ENCODE results near the gene PSMA3. TPM values are rescaled to one million over a fixed set of nuclear protein-coding genes. Genes with fewer than 3 reads are reported as not detected.
A peak's percentile ranks its signal among the peaks of the same experiment; 100 is the strongest.

PSMA3 gene
- polyA plus RNA-seq (155 and 198 TPM in 2 replicates), polyA minus RNA-seq (65.5 and 67.9 TPM in 2 replicates)

DNA sequence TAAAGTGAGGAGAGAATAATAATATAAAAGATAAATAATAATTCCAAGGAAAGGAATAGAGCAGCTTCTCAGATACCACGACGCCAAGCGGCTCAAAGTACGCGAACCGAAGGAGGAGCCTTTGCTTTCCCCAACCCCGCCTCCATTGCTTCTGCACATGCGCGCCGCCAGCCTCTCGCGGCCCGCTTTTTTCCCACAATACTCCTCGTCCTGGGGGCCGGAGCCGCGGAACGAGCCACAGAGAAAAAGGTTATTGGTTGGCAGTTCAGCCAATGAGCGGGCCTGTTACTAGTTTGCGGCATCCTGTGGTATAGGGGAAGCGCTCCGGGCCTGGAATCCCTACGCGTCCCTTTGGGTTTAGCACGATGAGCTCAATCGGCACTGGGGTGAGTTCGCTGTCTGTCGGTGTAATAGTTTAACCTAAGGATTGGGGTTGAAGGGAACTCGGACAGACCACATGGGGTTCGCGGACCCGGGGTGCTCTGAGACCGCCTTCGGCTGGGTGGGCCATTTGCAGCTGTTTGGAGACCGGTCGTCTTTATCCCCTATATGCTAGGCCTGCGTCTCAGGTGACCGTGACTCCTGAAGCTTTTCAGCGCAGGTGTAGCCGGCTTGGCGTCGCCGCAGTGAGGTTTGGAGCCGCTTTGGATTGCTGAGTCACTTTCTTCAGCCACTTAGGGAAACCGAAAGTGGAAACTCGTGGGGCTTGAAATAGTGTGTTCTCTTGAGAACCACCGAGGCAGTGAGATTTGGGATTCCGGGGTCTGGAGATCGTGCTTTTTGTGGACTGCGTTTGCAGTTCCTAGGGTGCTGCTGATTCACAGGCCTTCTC lies at the start of gene PSMA3:
Gene PSMA3, plus strand, starts transcription at position 288 of the 832 bp plus-strand sequence. Its CDS starts 78 bp downstream, at position 366.
- no peaks in the 10 kb centered on the region for H3K9me2 ChIP-seq (ENCODE audit: insufficient read depth, low read length)
- TF ChIP-seq CTCF (IDR thresholded peaks at IDR 0.05; ENCODE audit: poor library complexity, severe bottlenecking) (peak; percentile 37), POLR2AphosphoS5 (IDR thresholded peaks at IDR 0.05) (peak; percentile 92), REST (IDR thresholded peaks at IDR 0.05; ENCODE audit: borderline replicate concordance) (peak; percentile 68), EZH2 (IDR thresholded peaks at IDR 0.05; ENCODE audit: borderline replicate concordance, insufficient read depth, low read length, poor library complexity, severe bottlenecking) (no peak), TAF1 (IDR thresholded peaks at IDR 0.05; ENCODE audit: low read depth) (peak; percentile 84), SMC3 (conservative IDR thresholded peaks at IDR 0.05; ENCODE audit: poor library complexity) (no peak), EP300 (conservative IDR thresholded peaks at IDR 0.05; ENCODE audit: poor library complexity, severe bottlenecking) (peak; percentile 14), RAD21 (conservative IDR thresholded peaks at IDR 0.05) (peak; percentile 28), MXI1 (conservative IDR thresholded peaks at IDR 0.05; ENCODE audit: poor library complexity, severe bottlenecking) (peak; percentile 57)

GRCh38 chr14:58196198-58196597 lies 48.4 kb upstream of the PSMA3 start:
- Histone ChIP-seq H3K9ac (ENCODE audit: low read length) (no peak overlapping the region), H3K9me3 (ENCODE audit: low read length) (no peaks in the 10 kb centered on the region), H3K27ac (ENCODE audit: low read length) (no peak overlapping the region), H3K4me2 (ENCODE audit: low read length) (no peak overlapping the region), H3K9me2 (ENCODE audit: insufficient read depth, low read length) (no peaks in the 10 kb centered on the region), H3F3A (ENCODE audit: insufficient read depth, low read length, poor library complexity, severe bottlenecking) (no peaks in the 10 kb centered on the region), H3K27me3 (ENCODE audit: insufficient read depth, low read depth, low read length) (no peaks in the 10 kb centered on the region), H2AFZ (ENCODE audit: low read depth, low read length) (no peak overlapping the region), H3K79me2 (replicated peaks; ENCODE audit: insufficient read depth, low read length) (peaks cover 7% of the 10 kb centered on the region), H3K4me3 (ENCODE audit: low read length) (no peak overlapping the region), H3K36me3 (ENCODE audit: insufficient read depth, low read length) (no peaks in the 10 kb centered on the region), H4K20me1 (ENCODE audit: insufficient read depth) (no peaks in the 10 kb centered on the region)
- no peak for TF ChIP-seq MXI1 (conservative IDR thresholded peaks at IDR 0.05; ENCODE audit: poor library complexity, severe bottlenecking)
- TF ChIP-seq EZH2 (IDR thresholded peaks at IDR 0.05; ENCODE audit: borderline replicate concordance, insufficient read depth, low read length, poor library complexity, severe bottlenecking) = no peak
- no peak for TF ChIP-seq TAF1 (IDR thresholded peaks at IDR 0.05; ENCODE audit: low read depth)
- no peak for TF ChIP-seq EP300 (conservative IDR thresholded peaks at IDR 0.05; ENCODE audit: poor library complexity, severe bottlenecking)
- TF ChIP-seq REST (IDR thresholded peaks at IDR 0.05; ENCODE audit: borderline replicate concordance) = no peak
- no peak for TF ChIP-seq CTCF (IDR thresholded peaks at IDR 0.05; ENCODE audit: poor library complexity, severe bottlenecking)
- TF ChIP-seq POLR2AphosphoS5 (IDR thresholded peaks at IDR 0.05) = no peak
- no peak for TF ChIP-seq RAD21 (conservative IDR thresholded peaks at IDR 0.05)
- no peak for TF ChIP-seq SMC3 (conservative IDR thresholded peaks at IDR 0.05; ENCODE audit: poor library complexity)

More for the DNA sequence above, at the start of gene PSMA3:
- H3K9me3 ChIP-seq (ENCODE audit: low read length) = no peaks in the 10 kb centered on the region
- H3K36me3 ChIP-seq (ENCODE audit: insufficient read depth, low read length) = no peaks in the 10 kb centered on the region
- peak within 1 kb of the TSS; percentile 73 for H2AFZ ChIP-seq (ENCODE audit: low read depth, low read length)
- H3K27me3 ChIP-seq (ENCODE audit: insufficient read depth, low read depth, low read length) = no peaks in the 10 kb centered on the region
- peaks cover 37% of the 10 kb centered on the region for H3K79me2 ChIP-seq (replicated peaks; ENCODE audit: insufficient read depth, low read length)
- H3K4me2 ChIP-seq (ENCODE audit: low read length) = peak within 1 kb of the TSS; percentile 78
- no peaks in the 10 kb centered on the region for H4K20me1 ChIP-seq (ENCODE audit: insufficient read depth)
- H3K4me3 ChIP-seq (ENCODE audit: low read length) = peak within 1 kb of the TSS; percentile 78
- H3K9ac ChIP-seq (ENCODE audit: low read length) = peak within 1 kb of the TSS; percentile 81
- peak within 1 kb of the TSS; percentile 84 for H3K27ac ChIP-seq (ENCODE audit: low read length)
- no peaks in the 10 kb centered on the region for H3F3A ChIP-seq (ENCODE audit: insufficient read depth, low read length, poor library complexity, severe bottlenecking)
